Activated T-cell treated with anti-CD3 and anti-CD28 coated beads, Interleukin-2, amount 50 U/mL, for 24 hours (primary cell): ENCODE data around the gene BIK.
"Not testable (repeated sequence)": the region's sequence is repeated elsewhere in the genome, so short reads cannot be mapped to it uniquely, and the experiment has no call there.

Source experiments
- DNase-seq: peaks from one replicate; pipeline ENCODE4 v3.0.0-alpha.2; 2020
- H3K27ac Mint-ChIP-seq: 2 replicates; pipeline ENCODE4 v1.8.0; 2020; ENCODE audit warnings: mild to moderate bottlenecking, mixed read lengths
- H3K27me3 Mint-ChIP-seq: 2 replicates; pipeline ENCODE4 v1.8.0; 2020; ENCODE audit warnings: mixed read lengths
- H3K36me3 Mint-ChIP-seq: 2 replicates; pipeline ENCODE4 v1.8.0; 2020; ENCODE audit warnings: low read depth, mixed read lengths
- H3K4me1 Mint-ChIP-seq: 2 replicates; pipeline ENCODE4 v1.8.0; 2020; ENCODE audit warnings: low read depth, mixed read lengths
- H3K4me3 Mint-ChIP-seq: 2 replicates; pipeline ENCODE4 v1.8.0; 2020; ENCODE audit warnings: mild to moderate bottlenecking, moderate library complexity, mixed read lengths
- H3K9me3 Mint-ChIP-seq: 2 replicates; pipeline ENCODE4 v1.8.0; 2020; ENCODE audit warnings: mixed read lengths

Gene BIK

GRCh38 chr22:43136801-43137200, 26.3 kb downstream of the BIK start:
- H3K9me3 Mint-ChIP-seq = no peaks in the 10 kb centered on the region
- peaks cover 95% of the 10 kb centered on the region for H3K36me3 Mint-ChIP-seq
- no peaks in the 10 kb centered on the region for H3K27me3 Mint-ChIP-seq
- H3K4me3 Mint-ChIP-seq = no peak overlapping the region
- H3K4me1 Mint-ChIP-seq = peaks cover 18% of the 10 kb centered on the region
- no peak for DNase-seq
- H3K27ac Mint-ChIP-seq = no peak overlapping the region

DNA sequence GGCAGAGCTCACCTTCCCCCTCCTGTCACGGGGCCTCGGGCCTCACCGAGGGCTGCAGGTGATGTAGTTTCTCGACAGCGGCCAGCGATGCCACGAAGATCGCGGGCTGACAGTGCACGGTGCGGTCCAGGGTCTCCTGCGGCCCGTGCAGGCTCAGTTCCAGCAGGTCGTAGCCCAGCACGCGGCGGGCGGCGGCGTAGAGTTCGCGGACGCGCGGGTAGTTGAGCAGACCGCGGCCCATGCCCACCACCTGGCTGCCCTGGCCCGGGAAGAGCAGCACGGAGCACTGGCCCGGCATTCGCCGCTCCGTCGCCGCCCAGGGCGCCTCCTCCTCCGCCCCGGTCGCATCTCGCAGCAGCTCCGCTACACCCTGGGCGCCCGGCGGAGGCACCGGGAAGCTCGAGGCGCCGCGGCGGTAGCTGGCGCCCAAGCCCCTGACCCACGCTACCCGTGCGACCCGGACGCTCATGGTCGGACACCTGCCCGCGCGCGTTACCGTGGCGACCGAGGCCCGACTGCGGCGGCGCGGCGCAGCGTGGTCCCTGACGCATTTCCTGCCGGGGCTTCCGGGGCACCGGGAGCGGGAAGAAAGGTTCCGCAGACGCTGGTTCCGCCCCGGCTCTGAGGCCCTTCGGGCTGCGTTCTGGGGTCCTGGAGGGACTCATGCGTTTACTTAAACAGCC, 32.5 kb downstream of the BIK start, which contains the start of gene MCAT:
Gene MCAT, minus strand, starts transcription at position 519 of the 683 bp plus-strand sequence. Its CDS starts 50 bp downstream, at position 469.
- Mint-ChIP-seq H3K4me1 (peaks cover 39% of the 10 kb centered on the region), H3K27me3 (no peaks in the 10 kb centered on the region), H3K4me3 (peak within 1 kb of the TSS; percentile 89), H3K27ac (peak within 1 kb of the TSS; percentile 94), H3K36me3 (peaks cover 41% of the 10 kb centered on the region), H3K9me3 (no peaks in the 10 kb centered on the region)
- DNase-seq = peak; percentile 91

- Mint-ChIP-seq H3K27ac (no peak overlapping the region), H3K36me3 (peaks cover 23% of the 10 kb centered on the region), H3K9me3 (no peaks in the 10 kb centered on the region), H3K4me1 (peaks cover 38% of the 10 kb centered on the region), H3K4me3 (no peak overlapping the region), H3K27me3 (no peaks in the 10 kb centered on the region)
- DNase-seq = no peak
Measured at GRCh38 chr22:43144949-43145348, 34.4 kb downstream of the BIK start.

DNA sequence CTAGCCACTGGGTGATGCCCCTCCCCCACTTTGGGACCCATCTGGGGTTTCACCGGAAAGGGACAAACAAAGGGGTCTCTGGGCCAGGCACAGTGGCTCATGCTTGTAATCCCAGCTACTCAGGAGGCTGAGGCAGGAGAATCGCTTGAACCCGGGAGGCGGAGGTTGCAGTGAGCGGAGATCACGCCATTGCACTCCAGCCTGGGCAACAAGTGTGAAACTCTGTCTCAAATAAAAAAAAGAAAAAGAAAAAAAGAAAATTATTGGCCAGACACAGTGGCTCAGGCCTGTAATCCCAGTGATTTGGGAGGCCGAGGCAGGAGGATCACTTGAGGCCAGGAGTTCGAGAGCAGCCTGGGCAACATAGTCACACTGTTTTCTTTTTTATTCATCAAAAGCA, 34.8 kb downstream of the BIK start:
- H3K27ac Mint-ChIP-seq, H3K9me3 Mint-ChIP-seq, DNase-seq, H3K4me3 Mint-ChIP-seq, H3K27me3 Mint-ChIP-seq: not testable (repeated sequence)
- H3K4me1 Mint-ChIP-seq = peaks cover 38% of the 10 kb centered on the region
- H3K36me3 Mint-ChIP-seq = peaks cover 19% of the 10 kb centered on the region

GRCh38 chr22:43146332-43146731, 35.8 kb downstream of the BIK start:
- not testable (repeated sequence) for H3K4me3 Mint-ChIP-seq, H3K27ac Mint-ChIP-seq, H3K9me3 Mint-ChIP-seq, H3K27me3 Mint-ChIP-seq, DNase-seq, H3K36me3 Mint-ChIP-seq
- peaks cover 37% of the 10 kb centered on the region for H3K4me1 Mint-ChIP-seq

GRCh38 chr22:43147821-43148220, 37.3 kb downstream of the BIK start:
- no peak for DNase-seq
- H3K4me1 Mint-ChIP-seq = peaks cover 31% of the 10 kb centered on the region

DNA sequence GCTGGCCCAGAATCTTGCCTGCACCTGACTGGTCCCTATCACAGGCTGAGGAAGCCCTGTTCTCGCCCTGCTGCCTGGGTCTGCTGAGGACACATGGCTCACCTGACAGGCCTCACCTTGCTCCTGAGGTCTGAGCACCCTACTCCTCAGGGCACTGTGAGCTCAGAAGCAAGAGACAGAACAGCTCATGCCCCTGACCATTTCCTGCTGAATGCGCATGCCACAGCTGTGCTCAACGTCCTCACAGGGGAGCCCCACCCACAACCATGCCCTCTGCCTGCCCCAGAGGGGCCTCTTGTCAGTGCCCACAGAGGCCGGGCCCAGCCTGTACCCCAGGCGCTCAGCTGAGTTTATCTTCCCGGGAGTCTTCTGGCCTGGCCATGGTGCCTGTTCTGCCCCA, 38.0 kb downstream of the BIK start:
- H3K4me1 Mint-ChIP-seq = peaks cover 30% of the 10 kb centered on the region
- H3K9me3 Mint-ChIP-seq = no peaks in the 10 kb centered on the region
- no peak overlapping the region for H3K4me3 Mint-ChIP-seq
- H3K36me3 Mint-ChIP-seq = peaks cover 3% of the 10 kb centered on the region
- no peak for DNase-seq
- H3K27ac Mint-ChIP-seq = no peak overlapping the region
- H3K27me3 Mint-ChIP-seq = no peaks in the 10 kb centered on the region

More at GRCh38 chr22:43147821-43148220, 37.3 kb downstream of the BIK start:
- no peaks in the 10 kb centered on the region for H3K9me3 Mint-ChIP-seq
- H3K27me3 Mint-ChIP-seq = no peaks in the 10 kb centered on the region
- H3K27ac Mint-ChIP-seq = peak overlapping the region; percentile 13
- H3K4me3 Mint-ChIP-seq = no peak overlapping the region
- peaks cover 4% of the 10 kb centered on the region for H3K36me3 Mint-ChIP-seq

- H3K4me3 Mint-ChIP-seq = peak overlapping the region; percentile 85
- H3K27ac Mint-ChIP-seq = peak overlapping the region; percentile 93
- H3K27me3 Mint-ChIP-seq = no peaks in the 10 kb centered on the region
- H3K9me3 Mint-ChIP-seq = no peaks in the 10 kb centered on the region
- H3K36me3 Mint-ChIP-seq = peaks cover 10% of the 10 kb centered on the region
- no peak for DNase-seq
- peaks cover 37% of the 10 kb centered on the region for H3K4me1 Mint-ChIP-seq
Measured at GRCh38 chr22:43150731-43151206, 40.2 kb downstream of the BIK start.

GRCh38 chr22:43151251-43152002, 40.9 kb downstream of the BIK start, which contains the start of gene TSPO:
TSPO (plus strand) TSS chr22:43151559; CDS start chr22:43159239, 7,680 bp downstream.
- Mint-ChIP-seq H3K4me3 (peak within 1 kb of the TSS; percentile 85), H3K9me3 (no peaks in the 10 kb centered on the region), H3K27me3 (no peaks in the 10 kb centered on the region), H3K27ac (peak within 1 kb of the TSS; percentile 93), H3K36me3 (peaks cover 10% of the 10 kb centered on the region), H3K4me1 (peaks cover 39% of the 10 kb centered on the region)
- peak; percentile 79 for DNase-seq

DNA sequence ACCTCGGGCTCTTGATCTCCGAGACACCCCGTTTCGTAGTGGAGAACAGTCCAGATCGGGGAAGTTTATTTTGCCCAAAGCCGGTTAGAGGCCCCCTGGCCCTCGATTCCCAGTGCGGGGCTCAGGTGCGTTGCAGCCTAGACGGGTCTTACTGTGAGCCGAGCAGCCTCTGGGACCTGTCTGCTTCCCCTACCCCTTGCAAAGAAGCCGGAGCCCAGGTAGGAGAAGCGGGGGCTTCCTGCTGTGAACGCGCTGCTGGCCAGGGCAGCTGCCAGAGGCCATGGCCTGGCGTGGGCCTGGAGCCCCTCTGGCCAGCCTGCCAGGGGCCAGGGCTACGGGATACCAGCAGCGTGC, 41.4 kb downstream of the BIK start:
- H3K36me3 Mint-ChIP-seq = peaks cover 10% of the 10 kb centered on the region
- H3K4me3 Mint-ChIP-seq = peak overlapping the region; percentile 85
- H3K4me1 Mint-ChIP-seq = peaks cover 38% of the 10 kb centered on the region
- no peak for DNase-seq
- H3K9me3 Mint-ChIP-seq = no peaks in the 10 kb centered on the region
- peak overlapping the region; percentile 71 for H3K27ac Mint-ChIP-seq
- no peaks in the 10 kb centered on the region for H3K27me3 Mint-ChIP-seq

DNA sequence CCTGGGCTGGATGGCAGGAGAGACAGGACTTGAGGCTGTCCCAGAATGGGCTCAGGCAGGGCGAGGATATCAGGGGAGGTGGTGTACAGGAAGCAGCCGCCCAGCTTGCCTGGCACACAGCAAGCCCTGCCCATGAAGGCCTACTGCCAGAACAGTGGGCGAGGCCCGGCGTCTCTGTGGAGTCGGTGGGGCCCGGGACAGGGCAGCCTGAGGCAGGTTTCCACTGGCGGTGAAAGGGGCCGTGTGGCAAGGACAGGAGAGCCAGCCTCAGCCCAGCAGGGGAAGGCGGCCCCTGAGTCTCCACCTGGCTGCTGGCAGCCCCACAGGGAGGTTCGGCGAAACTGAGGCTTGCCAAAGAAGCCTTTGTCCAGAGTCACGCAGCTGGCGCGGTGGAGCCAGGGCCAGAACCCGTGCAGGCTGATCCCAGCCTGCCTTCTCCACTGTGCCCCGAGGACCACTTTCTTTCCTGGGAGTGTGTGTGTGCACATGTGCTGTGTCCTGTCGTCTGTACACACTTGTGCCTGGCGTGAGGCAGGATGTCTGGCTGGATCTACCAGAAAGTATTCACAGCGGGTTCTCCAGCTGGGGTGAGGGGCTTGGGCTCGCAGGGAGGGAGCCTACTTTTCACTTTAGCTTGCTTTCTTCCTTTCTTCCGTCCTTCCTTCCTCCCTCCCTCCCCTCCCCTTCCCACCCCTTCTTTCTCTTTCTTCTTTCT, 42.0 kb downstream of the BIK start:
- no peaks in the 10 kb centered on the region for H3K27me3 Mint-ChIP-seq
- H3K36me3 Mint-ChIP-seq = peaks cover 10% of the 10 kb centered on the region
- H3K4me1 Mint-ChIP-seq = peaks cover 33% of the 10 kb centered on the region
- peak overlapping the region; percentile 66 for H3K27ac Mint-ChIP-seq
- H3K4me3 Mint-ChIP-seq = peak overlapping the region; percentile 85
- no peaks in the 10 kb centered on the region for H3K9me3 Mint-ChIP-seq
- peak; percentile 75 for DNase-seq

DNA sequence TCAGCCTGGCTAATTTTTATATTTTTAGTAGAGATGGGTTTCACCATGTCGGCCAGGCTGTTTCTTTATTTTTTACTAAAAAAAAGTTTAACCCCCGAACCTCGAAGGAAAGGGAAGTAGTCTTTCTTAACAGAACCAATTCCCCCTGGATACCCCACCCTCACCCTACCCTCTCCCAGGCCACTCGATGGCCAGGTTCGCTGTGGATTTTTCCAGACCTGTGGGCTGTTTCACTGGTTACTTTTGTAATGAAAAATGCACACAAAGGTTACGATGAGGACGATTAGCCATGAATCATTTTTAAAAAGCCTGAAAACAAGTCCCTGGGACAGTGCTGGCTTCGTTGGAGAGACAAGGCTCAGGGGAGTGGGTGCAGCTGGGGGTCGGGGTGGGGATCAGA, 43.3 kb downstream of the BIK start:
- H3K36me3 Mint-ChIP-seq = peaks cover 15% of the 10 kb centered on the region
- H3K27ac Mint-ChIP-seq = no peak overlapping the region
- H3K27me3 Mint-ChIP-seq = no peaks in the 10 kb centered on the region
- peaks cover 28% of the 10 kb centered on the region for H3K4me1 Mint-ChIP-seq
- no peak for DNase-seq
- H3K4me3 Mint-ChIP-seq = peak overlapping the region; percentile 10
- H3K9me3 Mint-ChIP-seq = no peaks in the 10 kb centered on the region

- H3K4me3 Mint-ChIP-seq = no peak overlapping the region
- peaks cover 28% of the 10 kb centered on the region for H3K4me1 Mint-ChIP-seq
- DNase-seq = no peak
- H3K9me3 Mint-ChIP-seq = no peaks in the 10 kb centered on the region
- H3K36me3 Mint-ChIP-seq = peaks cover 22% of the 10 kb centered on the region
- H3K27ac Mint-ChIP-seq = peak overlapping the region; percentile 29
- no peaks in the 10 kb centered on the region for H3K27me3 Mint-ChIP-seq
Measured at GRCh38 chr22:43154887-43155536, 44.5 kb downstream of the BIK start.

GRCh38 chr22:43155789-43156188, 45.2 kb downstream of the BIK start:
- no peaks in the 10 kb centered on the region for H3K27me3 Mint-ChIP-seq
- H3K27ac Mint-ChIP-seq = peak overlapping the region; percentile 37
- peaks cover 25% of the 10 kb centered on the region for H3K4me1 Mint-ChIP-seq
- no peaks in the 10 kb centered on the region for H3K9me3 Mint-ChIP-seq
- H3K4me3 Mint-ChIP-seq = no peak overlapping the region
- H3K36me3 Mint-ChIP-seq = peaks cover 26% of the 10 kb centered on the region
- no peak for DNase-seq
